ENCODE measurements around the gene ISM1.

ISM1 gene

DNA sequence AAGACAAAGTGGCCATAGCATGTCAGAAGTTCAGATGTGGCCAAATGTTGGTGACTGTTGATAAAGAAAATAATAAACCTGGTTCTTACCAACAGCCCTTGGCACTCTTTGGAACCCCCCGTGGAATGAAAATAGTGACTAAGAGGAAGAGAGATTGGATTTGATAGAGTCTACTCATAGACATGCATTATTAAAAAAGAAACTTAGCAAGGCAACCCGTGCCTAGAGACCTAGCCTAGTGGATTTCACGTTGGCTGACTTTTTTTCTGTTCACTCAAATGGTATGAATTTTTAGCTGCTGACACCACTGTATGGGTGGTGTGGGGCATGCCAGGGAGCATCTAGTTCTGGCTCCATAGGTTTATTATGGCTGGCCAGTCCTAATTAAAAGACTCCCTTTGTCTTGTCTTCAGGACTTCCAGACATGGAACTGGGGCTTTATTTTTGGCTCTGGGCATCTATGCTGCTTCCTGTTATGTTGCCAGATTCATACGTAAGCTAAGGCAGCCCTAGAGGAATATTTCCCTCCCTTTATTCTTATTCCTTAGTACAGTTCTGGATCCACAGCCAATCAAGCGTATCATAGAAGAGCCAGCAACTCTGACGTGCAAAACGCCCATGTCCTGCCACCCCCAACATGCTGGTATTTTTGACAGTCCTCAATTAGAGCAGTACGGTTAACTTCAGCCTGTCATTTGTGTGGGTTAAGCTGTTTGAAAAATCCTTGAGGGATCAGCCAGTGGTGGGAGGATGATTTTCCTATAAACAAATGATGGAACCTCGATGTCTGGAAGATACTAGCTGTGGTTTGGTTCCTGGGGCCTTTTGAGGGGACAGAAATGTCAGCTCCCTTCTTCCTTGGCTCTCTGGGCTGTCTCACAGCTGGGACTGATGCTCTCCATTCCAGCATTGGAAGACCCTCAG lies 127.5 kb downstream of the ISM1 start:
- no peak for DNase-seq (ENCODE audit: low read depth, low spot score)

DNA sequence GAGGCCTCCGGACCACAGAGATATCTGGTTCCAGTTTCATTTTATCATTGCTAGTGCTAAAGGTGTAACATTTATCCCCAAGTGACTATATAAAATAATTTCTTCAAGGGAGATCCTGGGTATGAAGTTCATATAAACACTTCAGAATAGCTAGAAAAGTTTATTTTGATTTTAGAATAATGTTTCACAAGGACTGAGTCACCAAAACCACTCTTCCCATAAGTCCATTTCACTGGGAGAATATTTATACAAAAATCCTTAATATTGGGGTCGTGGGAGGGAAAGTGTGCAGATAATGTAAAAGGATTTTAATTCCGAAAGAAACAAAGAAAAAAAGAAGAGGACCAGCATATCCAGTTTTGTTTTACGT lies 128.1 kb downstream of the ISM1 start:
- DNase-seq (ENCODE audit: low read depth, low spot score), result no peak
